NCI-H128 (cell line): ENCODE results near the gene TMEM178B.
"Not testable (repeated sequence)": the region's sequence is repeated elsewhere in the genome, so short reads cannot be mapped to it uniquely, and the experiment has no call there.

Source experiments
- DNase-seq: peaks from one replicate; lab custom pipeline; 2025; ENCODE audit not compliant: unreplicated experiment; lab: John Stamatoyannopoulos, UW

The TMEM178B gene

DNA sequence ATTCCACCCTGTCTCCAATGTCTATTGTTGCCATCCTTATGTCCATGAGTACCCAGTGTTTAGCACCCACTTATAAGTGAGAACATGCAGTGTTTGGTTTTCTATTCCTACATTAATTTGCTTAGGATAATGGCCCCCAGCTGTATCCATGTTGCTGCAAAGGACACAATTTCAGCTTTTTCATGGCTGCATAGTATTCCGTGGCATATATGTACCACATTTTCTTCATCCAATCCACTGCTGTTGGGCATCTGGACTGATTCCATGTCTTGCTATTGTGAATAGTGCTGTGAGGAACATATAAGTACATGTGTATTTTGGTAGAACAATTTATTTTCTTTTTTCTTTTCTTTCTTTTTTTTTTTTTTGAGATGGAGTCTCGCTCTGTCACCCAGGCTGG lies 68.2 kb downstream of the TMEM178B start:
- no peak for DNase-seq

DNA sequence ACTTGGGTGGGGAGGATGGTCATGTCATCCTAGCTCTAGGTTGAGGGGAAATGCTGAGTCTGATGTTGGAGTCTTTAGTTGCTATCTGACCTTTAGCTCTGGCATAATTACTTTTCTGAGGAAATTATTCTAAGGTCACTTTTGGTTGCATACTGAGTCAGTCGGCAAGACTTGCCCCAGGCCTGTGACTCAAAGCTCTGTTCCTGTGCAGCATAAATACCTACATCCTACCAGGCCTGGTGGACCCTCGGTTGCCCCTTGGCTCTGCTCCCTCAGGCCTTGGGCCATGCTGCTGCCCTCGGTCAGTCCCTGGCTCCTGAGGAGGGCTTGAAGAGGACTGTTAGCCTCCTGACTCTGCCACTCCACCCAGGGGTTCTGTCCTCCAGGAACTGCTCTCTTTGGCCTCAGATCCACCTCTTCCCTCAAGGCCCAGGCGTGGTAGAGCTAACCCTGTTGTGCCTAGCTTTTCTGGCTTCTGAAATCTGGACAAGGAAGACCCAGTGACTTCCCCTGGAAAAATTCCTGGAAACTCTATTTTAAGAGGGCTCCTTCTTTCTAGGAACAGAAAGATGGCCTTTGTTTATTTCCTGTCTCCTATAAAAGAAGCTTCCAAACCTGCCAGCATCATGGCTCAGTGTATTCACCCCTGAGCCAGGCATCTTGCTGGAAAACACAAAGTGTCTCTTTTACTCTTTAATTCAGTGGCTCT lies 71.2 kb downstream of the TMEM178B start:
- no peak for DNase-seq

DNA sequence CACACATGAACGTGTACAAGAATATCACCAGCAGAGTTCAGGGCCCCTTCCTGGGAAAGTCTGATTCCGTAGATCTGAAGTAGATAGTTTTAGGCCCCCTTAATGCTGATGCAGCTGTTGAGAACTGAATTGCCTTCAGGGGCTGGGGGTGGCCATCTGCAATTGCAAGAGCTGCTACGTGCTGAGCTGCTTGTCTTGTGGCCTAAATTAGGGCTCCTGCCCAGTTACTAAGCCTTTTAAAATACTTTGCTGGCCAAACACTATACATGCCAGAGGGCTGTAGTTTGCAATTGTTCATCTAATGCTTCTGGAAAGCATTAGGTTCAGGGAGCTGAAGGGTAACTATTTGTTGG lies 71.7 kb downstream of the TMEM178B start:
- DNase-seq, result no peak

- DNase-seq, result no peak
Measured at GRCh38 chr7:141147482-141147881, 73.6 kb downstream of the TMEM178B start.

DNA sequence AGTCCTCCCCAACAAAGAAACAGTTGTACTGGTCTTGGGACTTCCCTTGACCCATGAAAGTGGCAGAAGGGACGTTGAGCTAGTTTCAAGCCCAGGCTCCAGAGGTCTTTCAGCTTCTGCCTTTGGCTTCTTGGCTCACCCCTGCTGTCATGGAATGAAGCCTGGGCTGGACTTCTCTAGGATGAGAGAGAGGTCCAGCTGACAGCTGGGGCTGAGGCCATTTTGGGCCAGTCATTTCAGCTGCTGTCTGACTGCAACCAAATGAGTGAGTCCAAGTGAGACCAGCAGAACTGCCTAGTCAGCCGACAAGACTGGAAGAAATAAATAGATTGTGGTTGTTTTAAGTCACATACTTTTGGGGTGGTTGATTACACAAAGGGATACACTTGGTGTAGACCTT lies 76.6 kb downstream of the TMEM178B start:
- no peak for DNase-seq

DNA sequence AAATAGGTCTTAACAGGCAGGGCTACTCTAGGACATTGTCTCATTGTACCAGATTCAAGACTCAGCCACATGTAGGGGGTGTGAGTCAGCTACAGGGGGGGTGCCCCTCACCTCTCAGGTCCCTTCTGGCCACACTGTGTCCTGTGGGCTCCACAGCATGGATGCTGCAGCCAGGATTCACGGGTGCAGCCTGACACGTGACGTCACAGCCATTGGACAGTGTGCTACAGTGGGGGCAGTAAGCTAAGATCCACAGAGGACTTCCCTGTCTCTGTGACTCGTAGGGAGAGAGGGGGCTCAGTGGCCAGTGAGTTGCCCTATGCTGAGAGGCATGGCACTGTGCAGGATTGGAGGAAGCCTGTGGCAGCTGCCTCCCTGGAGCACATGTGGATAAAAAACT lies 77.9 kb downstream of the TMEM178B start:
- DNase-seq, result no peak

GRCh38 chr7:141153231-141153630 lies 79.4 kb downstream of the TMEM178B start:
- DNase-seq, result no peak

GRCh38 chr7:141154131-141154732 lies 80.4 kb downstream of the TMEM178B start:
- DNase-seq, result no peak

DNA sequence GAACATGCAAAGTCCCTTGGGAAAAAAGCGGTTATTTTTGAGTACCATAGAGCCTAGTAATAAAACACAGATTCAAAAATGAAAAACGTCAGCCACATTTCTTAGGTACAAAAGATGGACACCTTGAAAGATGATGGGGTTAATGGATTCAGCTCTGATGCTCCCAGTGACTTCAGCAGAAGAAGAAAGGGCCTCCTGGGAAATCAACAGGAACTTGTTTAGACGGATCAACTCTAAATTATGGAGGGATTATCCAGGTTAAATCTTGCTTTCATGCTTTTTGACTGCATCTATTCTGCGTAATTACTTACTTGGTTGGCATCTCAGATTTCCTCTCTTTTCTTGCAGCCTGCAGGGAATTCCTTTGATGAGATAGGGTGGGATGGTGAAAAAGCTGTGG lies 82.5 kb downstream of the TMEM178B start:
- DNase-seq, result no peak

- DNase-seq, result no peak
Measured at GRCh38 chr7:141157138-141157765, 83.4 kb downstream of the TMEM178B start.

GRCh38 chr7:141158561-141158960 lies 84.7 kb downstream of the TMEM178B start:
- DNase-seq, result no peak

DNA sequence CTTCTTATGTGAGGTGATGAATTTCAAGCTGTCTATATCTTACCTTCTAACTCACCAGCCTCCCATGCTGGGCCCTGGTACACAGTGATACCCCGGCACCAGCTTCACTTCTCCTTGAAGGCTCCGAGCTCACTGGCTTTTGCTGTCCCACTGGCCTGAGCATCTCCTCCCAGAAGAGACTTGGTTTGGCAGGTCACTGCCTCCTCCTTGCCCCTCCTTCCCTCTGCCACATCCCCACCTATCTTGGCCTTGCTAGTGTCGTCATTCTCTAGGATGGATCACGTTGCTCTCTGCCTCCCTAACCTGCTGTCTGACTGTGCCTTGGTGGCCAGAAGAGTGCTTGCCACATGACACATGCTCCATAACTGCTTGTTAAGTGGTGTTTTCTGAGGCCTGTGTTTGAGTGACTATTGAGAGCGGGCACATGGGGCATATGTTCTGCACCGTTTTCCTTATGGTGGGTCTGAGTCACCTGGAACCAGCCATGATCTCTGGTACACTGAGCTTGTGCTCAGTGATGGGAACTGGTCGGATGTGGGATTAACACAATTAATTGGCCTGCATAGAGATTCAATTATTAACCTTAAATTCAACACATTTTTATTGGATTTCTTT lies 86.5 kb downstream of the TMEM178B start:
- DNase-seq, result no peak

DNA sequence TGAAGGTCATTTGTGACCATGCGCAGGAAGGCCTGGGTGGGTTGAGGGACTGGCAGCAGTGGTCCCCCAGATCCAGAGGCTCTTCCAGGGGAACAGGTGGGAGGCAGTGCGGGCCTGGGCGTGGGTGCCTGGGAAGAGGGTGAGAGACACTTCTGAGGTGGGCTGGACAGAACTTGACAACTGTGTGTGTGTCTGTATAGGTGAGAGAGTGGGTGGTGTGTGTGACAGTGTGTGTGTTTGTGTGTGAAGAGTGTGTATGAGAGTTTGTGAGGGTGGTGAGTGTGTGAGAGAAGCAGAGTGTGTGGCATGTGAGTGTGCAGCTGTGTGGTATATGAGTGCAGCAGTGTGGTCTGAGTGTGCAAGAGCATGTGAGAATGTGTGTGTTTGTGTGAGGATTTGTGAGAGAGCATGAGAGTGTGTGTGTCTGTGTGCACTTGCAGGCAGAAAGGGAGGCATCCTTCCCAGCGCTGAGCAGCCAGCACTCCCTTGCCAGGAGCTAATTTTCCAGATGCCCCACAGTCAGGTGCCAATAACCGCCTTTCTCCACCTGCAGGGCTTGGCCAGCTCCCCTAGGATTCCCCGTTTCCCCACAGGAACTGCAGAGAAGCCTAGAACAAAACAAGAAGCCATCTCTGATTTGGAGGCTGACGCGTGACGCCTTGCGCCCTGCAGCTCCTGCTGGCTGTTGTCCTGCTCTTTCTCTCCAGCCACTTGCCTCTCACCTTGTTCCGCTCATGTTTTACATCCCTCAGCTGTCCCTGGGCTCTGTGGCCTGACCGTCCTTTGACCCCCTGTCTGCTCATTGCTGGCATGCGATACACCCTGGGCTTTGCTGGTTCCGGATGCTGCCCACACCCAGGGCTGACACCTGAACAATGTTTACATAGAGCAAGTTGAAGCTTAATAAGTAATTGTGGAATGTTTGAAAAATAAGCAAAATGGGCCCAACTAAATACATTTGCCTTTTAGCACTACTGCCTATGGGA lies 88.0 kb downstream of the TMEM178B start:
- DNase-seq, result no peak

- no peak for DNase-seq
Measured at GRCh38 chr7:141165521-141165920, 91.7 kb downstream of the TMEM178B start.

GRCh38 chr7:141166926-141167325 lies 93.1 kb downstream of the TMEM178B start:
- DNase-seq, result no peak

GRCh38 chr7:141167381-141167964 lies 93.6 kb downstream of the TMEM178B start:
- no peak for DNase-seq

DNA sequence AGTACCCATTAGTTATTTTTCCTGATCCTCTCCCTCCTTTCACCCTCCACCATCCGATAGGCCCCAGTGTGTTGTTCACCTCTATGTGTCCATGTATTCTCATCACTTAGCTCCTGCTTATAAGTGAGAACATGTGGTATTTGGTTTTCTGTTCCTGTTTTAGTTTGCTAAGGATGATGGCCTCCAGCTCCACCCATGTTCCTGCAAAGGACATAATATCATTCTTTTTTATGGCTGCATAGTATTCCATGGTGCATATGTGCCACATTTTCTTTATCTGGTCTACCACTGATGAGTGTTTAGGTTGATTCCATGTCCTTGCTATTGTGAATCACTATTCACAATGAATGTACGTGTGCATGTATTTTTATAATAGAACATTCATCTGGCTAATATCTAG lies 95.3 kb downstream of the TMEM178B start:
- not testable (repeated sequence) for DNase-seq

GRCh38 chr7:141175728-141176127 lies 101.9 kb downstream of the TMEM178B start:
- DNase-seq, result not testable (repeated sequence)

GRCh38 chr7:141177120-141177519 lies 103.3 kb downstream of the TMEM178B start:
- DNase-seq, result not testable (repeated sequence)

GRCh38 chr7:141178486-141179135 lies 104.7 kb downstream of the TMEM178B start:
- no peak for DNase-seq
